GM23338 (cell line): ENCODE results near the gene CBY1. TPM values are rescaled to one million over a fixed set of nuclear protein-coding genes. Genes with fewer than 3 reads are reported as not detected.

ENCODE experiments used
- ATAC-seq: fragments of 200-7000 bp; cut with Tn5 transposase; 3 replicates; pipeline ENCODE4 v1.9.1; 2020
- DNase-seq: peaks from one replicate; pipeline ENCODE4 v3.0.0-alpha.2; 2015; ENCODE audit warnings: low spot score
- H2AFZ ChIP-seq: fragments of 200-600 bp; sonication (generic); 2 replicates; pipeline ENCODE4 v1.8.0; 2016; ENCODE audit warnings: antibody characterized with exemption, mild to moderate bottlenecking, moderate library complexity
- H3F3A ChIP-seq: fragments of 200-600 bp; sonication (generic); replicated peaks from 2 replicates; pipeline ENCODE4 v1.8.0; 2017; ENCODE audit warnings: antibody characterized with exemption, mixed run types, low read depth
- H3K27ac ChIP-seq: fragments of 200-600 bp; sonication (generic); 2 replicates; pipeline ENCODE4 v1.6.1; 2016; ENCODE audit warnings: low read depth
- H3K27me3 ChIP-seq: fragments of 200-600 bp; sonication (generic); 2 replicates; pipeline ENCODE4 v1.8.0; 2016; ENCODE audit warnings: mild to moderate bottlenecking, mixed run types, moderate library complexity; ENCODE audit not compliant: insufficient read depth
- H3K36me3 ChIP-seq: fragments of 200-600 bp; sonication (generic); 2 replicates; pipeline ENCODE4 v1.8.0; 2016; ENCODE audit warnings: mild to moderate bottlenecking; ENCODE audit not compliant: insufficient read depth
- H3K4me1 ChIP-seq: fragments of 200-600 bp; sonication (generic); 2 replicates; pipeline ENCODE4 v1.8.0; 2016; ENCODE audit warnings: mild to moderate bottlenecking, moderate library complexity; ENCODE audit not compliant: insufficient read depth
- H3K4me2 ChIP-seq: fragments of 200-600 bp; sonication (generic); 2 replicates; pipeline ENCODE4 v1.7.1; 2017; ENCODE audit warnings: mixed run types
- H3K4me3 ChIP-seq: fragments of 200-600 bp; sonication (generic); 2 replicates; pipeline ENCODE4 v1.6.1; 2016; ENCODE audit warnings: mixed run types
- H3K79me2 ChIP-seq: fragments of 200-600 bp; sonication (generic); replicated peaks from 2 replicates; pipeline ENCODE4 v1.8.0; 2017; ENCODE audit warnings: mild to moderate bottlenecking; ENCODE audit not compliant: insufficient read depth
- H3K9me2 ChIP-seq: fragments of 200-600 bp; sonication (generic); 2 replicates; pipeline ENCODE4 v1.8.0; 2017; ENCODE audit not compliant: insufficient read depth
- H4K20me1 ChIP-seq: fragments of 200-600 bp; sonication (generic); replicated peaks from 2 replicates; pipeline ENCODE4 v1.8.0; 2017; ENCODE audit warnings: mild to moderate bottlenecking; ENCODE audit not compliant: insufficient read depth
- H3K27ac Mint-ChIP-seq: 2 replicates; pipeline ENCODE4 v1.8.0; 2020; ENCODE audit warnings: inconsistent platforms, mild to moderate bottlenecking, moderate library complexity, mixed read lengths
- H3K27me3 Mint-ChIP-seq: 3 replicates; pipeline ENCODE4 v1.8.0; 2022; ENCODE audit warnings: low read depth, mild to moderate bottlenecking, moderate library complexity, mixed read lengths, inconsistent platforms; ENCODE audit not compliant: insufficient read depth, poor library complexity
- H3K36me3 Mint-ChIP-seq: 3 replicates; pipeline ENCODE4 v1.8.0; 2021; ENCODE audit warnings: low read depth, mild to moderate bottlenecking, inconsistent platforms, moderate library complexity, mixed read lengths
- H3K4me1 Mint-ChIP-seq: 3 replicates; pipeline ENCODE4 v1.8.0; 2020; ENCODE audit warnings: mild to moderate bottlenecking, inconsistent platforms, mixed read lengths
- H3K4me3 Mint-ChIP-seq: 3 replicates; pipeline ENCODE4 v1.8.0; 2021; ENCODE audit warnings: moderate library complexity, mild to moderate bottlenecking, inconsistent platforms, mixed read lengths
- H3K9me3 Mint-ChIP-seq: 3 replicates; pipeline ENCODE4 v1.8.0; 2020; ENCODE audit warnings: moderate library complexity, mild to moderate bottlenecking, inconsistent platforms, mixed read lengths
- EZH2 ChIP-seq: fragments of 200-600 bp; sonication (generic); IDR thresholded peaks from one replicate; pipeline ENCODE4 v1.8.0; 2017; ENCODE audit warnings: antibody characterized with exemption, mild to moderate bottlenecking, low read depth; ENCODE audit not compliant: unreplicated experiment
- NANOG ChIP-seq: IDR thresholded peaks from 2 replicates; pipeline ENCODE4 v1.6.1; 2016; ENCODE audit warnings: antibody characterized with exemption, borderline replicate concordance
- POLR2AphosphoS5 ChIP-seq: IDR thresholded peaks from 2 replicates; pipeline ENCODE4 v1.6.1; 2016; ENCODE audit warnings: antibody characterized with exemption, low read depth
- ZNF331 ChIP-seq: fragments of 250-450 bp; sonication (Bioruptor Pico); IDR thresholded peaks from 2 replicates; pipeline ENCODE4 v1.5.0; 2020; ENCODE audit warnings: low read depth, mild to moderate bottlenecking, moderate library complexity
- polyA plus RNA-seq: library from polyadenylated mRNA; unstranded; fragments of >200 nt; fragmentation: Nextera tagmentation; extraction: Ambion mirVana; gene quantifications from 2 replicates; pipeline ENCODE4 v1.2.1, GENCODE V29; 2016
- total RNA-seq: library from RNA; depleted of rRNA; stranded (reverse); fragments of >200 nt; shearing (Covaris generic); gene quantifications from 2 replicates; pipeline ENCODE4 v1.2.3, GENCODE V29; 2014
- TF ChIP-seq, protein P1 (sequence below): IDR thresholded peaks from one replicate; pipeline ENCODE4 v1.6.1; 2018; ENCODE audit warnings: antibody characterized with exemption; ENCODE audit not compliant: unreplicated experiment
- TF ChIP-seq, protein P2 (sequence below), 2 experiments: fragments of 200-600 bp in 1 of 2; sonication (generic) in 1 of 2; conservative IDR thresholded peaks; 2 replicates each; pipeline versions ENCODE4 v1.5.1 to v1.6.1; 2016 to 2017; ENCODE audit warnings: antibody characterized with exemption in 2 of 2, low read depth in 2 of 2, mild to moderate bottlenecking in 2 of 2, moderate library complexity in 1 of 2
- TF ChIP-seq, protein P3 (sequence below): IDR thresholded peaks from 2 replicates; pipeline ENCODE4 v1.6.1; 2016; ENCODE audit warnings: antibody characterized with exemption

The CBY1 gene
- total and polyA plus RNA-seq, 2 experiments from 2014 or later, result 12.8 to 36.4 TPM

DNA sequence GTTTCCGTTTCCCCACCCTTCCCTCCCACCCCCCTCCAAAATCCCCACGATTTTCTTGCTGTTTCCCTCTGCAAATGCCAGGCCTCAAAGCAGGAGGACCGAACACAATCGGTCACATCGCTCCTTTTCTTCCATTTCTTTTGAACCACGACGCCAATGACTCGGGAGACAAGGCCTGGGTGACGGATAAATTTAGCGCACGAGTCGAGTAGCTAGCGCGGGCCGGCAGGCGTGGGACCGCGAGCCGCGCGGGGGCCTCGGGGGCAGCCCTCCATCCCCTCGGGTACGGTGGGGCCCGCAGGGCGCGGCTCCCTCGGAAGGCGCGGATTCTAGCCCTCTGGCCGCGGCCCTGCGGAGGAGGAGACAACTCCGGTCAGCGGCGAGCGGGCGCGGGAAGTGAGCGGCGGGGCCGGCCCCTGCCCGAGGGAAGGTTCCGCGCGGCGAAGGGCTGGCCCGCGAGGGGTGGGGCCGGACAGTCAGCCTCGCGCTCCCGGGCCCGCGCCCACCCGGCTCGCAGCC lies 43.9 kb downstream of the CBY1 start (continued):
- TF ChIP-seq, protein P1, sequence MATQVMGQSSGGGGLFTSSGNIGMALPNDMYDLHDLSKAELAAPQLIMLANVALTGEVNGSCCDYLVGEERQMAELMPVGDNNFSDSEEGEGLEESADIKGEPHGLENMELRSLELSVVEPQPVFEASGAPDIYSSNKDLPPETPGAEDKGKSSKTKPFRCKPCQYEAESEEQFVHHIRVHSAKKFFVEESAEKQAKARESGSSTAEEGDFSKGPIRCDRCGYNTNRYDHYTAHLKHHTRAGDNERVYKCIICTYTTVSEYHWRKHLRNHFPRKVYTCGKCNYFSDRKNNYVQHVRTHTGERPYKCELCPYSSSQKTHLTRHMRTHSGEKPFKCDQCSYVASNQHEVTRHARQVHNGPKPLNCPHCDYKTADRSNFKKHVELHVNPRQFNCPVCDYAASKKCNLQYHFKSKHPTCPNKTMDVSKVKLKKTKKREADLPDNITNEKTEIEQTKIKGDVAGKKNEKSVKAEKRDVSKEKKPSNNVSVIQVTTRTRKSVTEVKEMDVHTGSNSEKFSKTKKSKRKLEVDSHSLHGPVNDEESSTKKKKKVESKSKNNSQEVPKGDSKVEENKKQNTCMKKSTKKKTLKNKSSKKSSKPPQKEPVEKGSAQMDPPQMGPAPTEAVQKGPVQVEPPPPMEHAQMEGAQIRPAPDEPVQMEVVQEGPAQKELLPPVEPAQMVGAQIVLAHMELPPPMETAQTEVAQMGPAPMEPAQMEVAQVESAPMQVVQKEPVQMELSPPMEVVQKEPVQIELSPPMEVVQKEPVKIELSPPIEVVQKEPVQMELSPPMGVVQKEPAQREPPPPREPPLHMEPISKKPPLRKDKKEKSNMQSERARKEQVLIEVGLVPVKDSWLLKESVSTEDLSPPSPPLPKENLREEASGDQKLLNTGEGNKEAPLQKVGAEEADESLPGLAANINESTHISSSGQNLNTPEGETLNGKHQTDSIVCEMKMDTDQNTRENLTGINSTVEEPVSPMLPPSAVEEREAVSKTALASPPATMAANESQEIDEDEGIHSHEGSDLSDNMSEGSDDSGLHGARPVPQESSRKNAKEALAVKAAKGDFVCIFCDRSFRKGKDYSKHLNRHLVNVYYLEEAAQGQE, result no peak
- no peak for TF ChIP-seq POLR2AphosphoS5
- TF ChIP-seq EZH2, result no peak
- TF ChIP-seq, protein P2, sequence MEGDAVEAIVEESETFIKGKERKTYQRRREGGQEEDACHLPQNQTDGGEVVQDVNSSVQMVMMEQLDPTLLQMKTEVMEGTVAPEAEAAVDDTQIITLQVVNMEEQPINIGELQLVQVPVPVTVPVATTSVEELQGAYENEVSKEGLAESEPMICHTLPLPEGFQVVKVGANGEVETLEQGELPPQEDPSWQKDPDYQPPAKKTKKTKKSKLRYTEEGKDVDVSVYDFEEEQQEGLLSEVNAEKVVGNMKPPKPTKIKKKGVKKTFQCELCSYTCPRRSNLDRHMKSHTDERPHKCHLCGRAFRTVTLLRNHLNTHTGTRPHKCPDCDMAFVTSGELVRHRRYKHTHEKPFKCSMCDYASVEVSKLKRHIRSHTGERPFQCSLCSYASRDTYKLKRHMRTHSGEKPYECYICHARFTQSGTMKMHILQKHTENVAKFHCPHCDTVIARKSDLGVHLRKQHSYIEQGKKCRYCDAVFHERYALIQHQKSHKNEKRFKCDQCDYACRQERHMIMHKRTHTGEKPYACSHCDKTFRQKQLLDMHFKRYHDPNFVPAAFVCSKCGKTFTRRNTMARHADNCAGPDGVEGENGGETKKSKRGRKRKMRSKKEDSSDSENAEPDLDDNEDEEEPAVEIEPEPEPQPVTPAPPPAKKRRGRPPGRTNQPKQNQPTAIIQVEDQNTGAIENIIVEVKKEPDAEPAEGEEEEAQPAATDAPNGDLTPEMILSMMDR (conservative IDR thresholded peaks at IDR 0.05; ENCODE audit: low read depth in 2 of 2), result no peak
- no peak for TF ChIP-seq NANOG

DNA sequence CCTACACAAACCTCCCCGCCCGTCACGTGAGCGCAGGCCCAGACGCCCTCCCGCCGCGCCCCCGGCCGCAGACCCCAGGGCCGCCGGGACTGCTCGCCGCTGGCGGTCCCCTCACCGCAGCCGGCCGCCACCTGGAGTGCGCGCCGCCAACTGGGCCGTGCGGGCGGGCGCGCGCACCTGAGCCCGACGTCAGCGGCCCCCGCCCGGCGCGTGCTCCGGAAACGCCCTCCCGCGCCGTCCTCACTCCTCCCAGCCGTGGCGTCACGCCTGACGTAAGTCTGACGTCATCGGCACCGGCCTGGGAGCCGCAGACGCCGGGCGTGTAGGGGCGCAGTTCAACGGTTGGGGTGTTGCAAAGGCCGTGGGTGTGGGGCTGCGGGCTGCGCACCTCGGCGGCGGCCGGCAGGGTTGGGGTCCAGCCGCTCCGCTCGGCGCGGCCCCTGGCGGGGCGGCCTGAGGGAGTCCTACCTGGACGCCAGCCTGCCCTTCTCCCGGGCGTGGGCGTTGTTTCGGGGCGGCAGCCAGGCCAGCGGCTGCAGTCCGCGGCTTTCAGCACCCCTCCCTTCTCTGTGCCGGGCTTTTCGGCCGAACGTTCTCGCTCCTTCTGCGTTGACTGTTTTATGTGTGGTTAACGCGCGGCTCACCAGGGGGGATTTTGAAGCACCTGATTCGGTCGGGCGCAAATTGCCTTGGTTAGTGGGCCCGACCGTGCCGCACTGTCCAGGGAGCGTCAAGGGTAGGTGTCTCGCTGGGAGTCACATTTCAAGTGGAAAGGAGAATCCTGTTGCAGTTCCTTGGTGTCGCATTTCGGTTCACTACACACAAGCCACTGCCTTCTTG lies 44.6 kb downstream of the CBY1 start, which contains the start of gene JOSD1:
JOSD1 (minus strand) TSS at position 155 of the 840 bp plus-strand sequence. CDS start 956 bp downstream, outside the sequence.
- Histone ChIP-seq H3K27me3 (no peaks in the 10 kb centered on the region), H2AFZ (peak within 1 kb of the TSS; percentile 74; the same call in 1 of the 2 replicates), H3K36me3 (no peaks in the 10 kb centered on the region), H3K9me2 (no peaks in the 10 kb centered on the region), H3K27ac (peak within 1 kb of the TSS; percentile 83), H3K79me2 (peaks cover 39% of the 10 kb centered on the region), H3K4me2 (peak within 1 kb of the TSS; percentile 95), H4K20me1 (peaks cover 13% of the 10 kb centered on the region), H3K4me3 (peak within 1 kb of the TSS; percentile 97), H3K4me1 (peaks cover 23% of the 10 kb centered on the region), H3F3A (peaks cover 4% of the 10 kb centered on the region; the same call in 1 of the 2 replicates)
- DNase-seq (peak; percentile 96), ATAC-seq (peak; percentile 15)
- H3K27me3 Mint-ChIP-seq, result peaks cover 24% of the 10 kb centered on the region
- H3K27ac Mint-ChIP-seq, result peak within 1 kb of the TSS; percentile 99
- peaks cover 41% of the 10 kb centered on the region for H3K4me1 Mint-ChIP-seq
- H3K4me3 Mint-ChIP-seq, result peak within 1 kb of the TSS; percentile 98
- peaks cover 12% of the 10 kb centered on the region; the same call in 2 of the 3 replicates for H3K36me3 Mint-ChIP-seq
- no peaks in the 10 kb centered on the region for H3K9me3 Mint-ChIP-seq
- TF ChIP-seq ZNF331 (CRISPR knock-in tag) (no peak), NANOG (no peak)
- TF ChIP-seq, protein P1, result no peak
- TF ChIP-seq, protein P3, sequence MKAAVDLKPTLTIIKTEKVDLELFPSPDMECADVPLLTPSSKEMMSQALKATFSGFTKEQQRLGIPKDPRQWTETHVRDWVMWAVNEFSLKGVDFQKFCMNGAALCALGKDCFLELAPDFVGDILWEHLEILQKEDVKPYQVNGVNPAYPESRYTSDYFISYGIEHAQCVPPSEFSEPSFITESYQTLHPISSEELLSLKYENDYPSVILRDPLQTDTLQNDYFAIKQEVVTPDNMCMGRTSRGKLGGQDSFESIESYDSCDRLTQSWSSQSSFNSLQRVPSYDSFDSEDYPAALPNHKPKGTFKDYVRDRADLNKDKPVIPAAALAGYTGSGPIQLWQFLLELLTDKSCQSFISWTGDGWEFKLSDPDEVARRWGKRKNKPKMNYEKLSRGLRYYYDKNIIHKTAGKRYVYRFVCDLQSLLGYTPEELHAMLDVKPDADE, result 0 out of 2 replicates have a peak, but pooled peaks have one; percentile 31
